Trophoblast cell (in vitro differentiated cells and primary cell): ENCODE data around the gene VAT1. TPM values are rescaled to one million over a fixed set of nuclear protein-coding genes. Genes with fewer than 3 reads are reported as not detected.

ENCODE experiments used
- DNase-seq, 2 donors: peaks; one replicate each; pipeline ENCODE4 v3.0.0-alpha.2; 2016
- H2AFZ ChIP-seq: 2 replicates; pipeline ENCODE4 v1.6.1; 2013; ENCODE audit warnings: low read length, moderate library complexity, mild to moderate bottlenecking; ENCODE audit not compliant: insufficient read depth, poor library complexity
- H2AK5ac ChIP-seq: 2 replicates; pipeline ENCODE4 v1.6.1; 2013; ENCODE audit warnings: mild to moderate bottlenecking, low read length
- H2BK120ac ChIP-seq: 2 replicates; pipeline ENCODE4 v1.6.1; 2013; ENCODE audit warnings: low read length, mild to moderate bottlenecking, moderate library complexity; ENCODE audit not compliant: insufficient read depth, poor library complexity
- H2BK12ac ChIP-seq: 2 replicates; pipeline ENCODE4 v1.6.1; 2013; ENCODE audit warnings: mild to moderate bottlenecking, low read length, moderate library complexity
- H2BK5ac ChIP-seq: 2 replicates; pipeline ENCODE4 v1.6.1; 2013; ENCODE audit warnings: low read length, low read depth, moderate library complexity, mild to moderate bottlenecking; ENCODE audit not compliant: poor library complexity
- H3K14ac ChIP-seq: 2 replicates; pipeline ENCODE4 v1.6.1; 2013; ENCODE audit warnings: mild to moderate bottlenecking, low read length
- H3K18ac ChIP-seq: 2 replicates; pipeline ENCODE4 v1.6.1; 2013; ENCODE audit warnings: mild to moderate bottlenecking, low read length
- H3K23ac ChIP-seq: 2 replicates; pipeline ENCODE4 v1.6.1; 2013; ENCODE audit warnings: low read length
- H3K27ac ChIP-seq: 2 replicates; pipeline ENCODE4 v1.5.1; 2013; ENCODE audit warnings: low read depth, mild to moderate bottlenecking, inconsistent platforms, low read length, moderate library complexity
- H3K27me3 ChIP-seq: 2 replicates; pipeline ENCODE4 v1.6.1; 2013; ENCODE audit warnings: inconsistent platforms, mild to moderate bottlenecking, low read length, moderate library complexity; ENCODE audit not compliant: insufficient read depth
- H3K36me3 ChIP-seq, 2 experiments: 1 replicate in 1 of 2; 2 replicates in 1 of 2; pipeline ENCODE4 v1.6.1; 2013; ENCODE audit warnings: low read length in 2 of 2, mild to moderate bottlenecking in 2 of 2, moderate library complexity in 1 of 2; ENCODE audit not compliant: insufficient read depth in 2 of 2, control insufficient read depth in 1 of 2
- H3K4ac ChIP-seq: 2 replicates; pipeline ENCODE4 v1.6.1; 2013; ENCODE audit warnings: low read depth, mild to moderate bottlenecking, low read length, moderate library complexity
- H3K4me1 ChIP-seq, 2 experiments: 1 replicate in 1 of 2; 2 replicates in 1 of 2; pipeline ENCODE4 v1.6.1; 2013; ENCODE audit warnings: low read length in 2 of 2, mild to moderate bottlenecking in 2 of 2, moderate library complexity in 1 of 2; ENCODE audit not compliant: insufficient read depth in 2 of 2, control insufficient read depth in 1 of 2
- H3K4me2 ChIP-seq: 2 replicates; pipeline ENCODE4 v1.6.1; 2013; ENCODE audit warnings: inconsistent platforms, mild to moderate bottlenecking, low read length, moderate library complexity
- H3K4me3 ChIP-seq: 2 replicates; pipeline ENCODE4 v1.5.1; 2013; ENCODE audit warnings: mild to moderate bottlenecking, low read depth, low read length, inconsistent platforms
- H3K79me1 ChIP-seq: one replicate; pipeline ENCODE4 v1.6.1; 2013; ENCODE audit warnings: low read length
- H3K79me2 ChIP-seq: 2 replicates; pipeline ENCODE4 v1.6.1; 2013; ENCODE audit warnings: low read length, mild to moderate bottlenecking; ENCODE audit not compliant: control insufficient read depth, insufficient read depth, poor library complexity
- H3K9ac ChIP-seq: 2 replicates; pipeline ENCODE4 v1.6.1; 2013; ENCODE audit warnings: mild to moderate bottlenecking, low read length
- H3K9me3 ChIP-seq: 2 replicates; pipeline ENCODE4 v1.6.1; 2013; ENCODE audit warnings: low read depth, mild to moderate bottlenecking, control low read depth, inconsistent platforms, low read length; ENCODE audit not compliant: insufficient read depth
- H4K12ac ChIP-seq: 2 replicates; pipeline ENCODE4 v1.6.1; 2013; ENCODE audit warnings: low read depth, mild to moderate bottlenecking, low read length, moderate library complexity
- H4K8ac ChIP-seq: 2 replicates; pipeline ENCODE4 v1.6.1; 2013; ENCODE audit warnings: low read depth, mild to moderate bottlenecking, low read length, moderate library complexity
- H4K91ac ChIP-seq: one replicate; pipeline ENCODE4 v1.6.1; 2013; ENCODE audit warnings: low read depth, mild to moderate bottlenecking, low read length, moderate library complexity
- WGBS: extraction: QIAGEN DNeasy Blood & Tissue Kit; methylation state at CpG from one replicate; pipeline ENCODE4 v1.1.7; 2013; ENCODE audit warnings: missing lambda C conversion rate; ENCODE audit not compliant: insufficient read length, insufficient coverage; ENCODE audit errors: extremely low coverage; 5-methylcytosine and 5-hydroxymethylcytosine counted together
- polyA plus RNA-seq: library from polyadenylated mRNA; stranded (reverse); fragments of 200-250 nt; gene quantifications from 2 replicates; pipeline ENCODE4 v1.2.3, GENCODE V29; 2013

VAT1 gene
- polyA plus RNA-seq, result 336 and 339 TPM in 2 replicates

- Histone ChIP-seq H3K23ac (peak within 1 kb of the TSS; percentile 82), H3K4me1 (peaks cover 14 to 24% of the 10 kb centered on the region in 2 experiments), H3K4me3 (peak within 1 kb of the TSS; percentile 100), H2BK5ac (peak within 1 kb of the TSS; percentile 76), H2AFZ (peak within 1 kb of the TSS; percentile 73), H4K8ac (peak within 1 kb of the TSS; percentile 81), H2BK12ac (peak within 1 kb of the TSS; percentile 81), H3K14ac (peak within 1 kb of the TSS; percentile 94), H3K79me1 (peaks cover 14% of the 10 kb centered on the region), H4K12ac (peak within 1 kb of the TSS; percentile 55), H3K4ac (peak within 1 kb of the TSS; percentile 94), H3K4me2 (peak within 1 kb of the TSS; percentile 88), H3K18ac (peak within 1 kb of the TSS; percentile 91), H3K9ac (peak within 1 kb of the TSS; percentile 95), H3K27me3 (no peaks in the 10 kb centered on the region), H4K91ac (peak within 1 kb of the TSS; percentile 92), H2AK5ac (peak within 1 kb of the TSS; percentile 69), H2BK120ac (peak within 1 kb of the TSS; percentile 73), H3K9me3 (peaks cover 2% of the 10 kb centered on the region), H3K27ac (peak within 1 kb of the TSS; percentile 81), H3K79me2 (peaks cover 11% of the 10 kb centered on the region), H3K36me3 (peaks cover 12 to 19% of the 10 kb centered on the region in 2 experiments)
- no CpG with 5 or more reads among the region's 80 CpGs for WGBS
- DNase-seq, result peak; percentile 83 to 89
These were observed at the start of gene VAT1 for GRCh38 chr17:43021741-43022512. TSS of gene VAT1 (minus strand) at chr17:43022385. CDS start at chr17:43022322, 63 bp downstream.

DNA sequence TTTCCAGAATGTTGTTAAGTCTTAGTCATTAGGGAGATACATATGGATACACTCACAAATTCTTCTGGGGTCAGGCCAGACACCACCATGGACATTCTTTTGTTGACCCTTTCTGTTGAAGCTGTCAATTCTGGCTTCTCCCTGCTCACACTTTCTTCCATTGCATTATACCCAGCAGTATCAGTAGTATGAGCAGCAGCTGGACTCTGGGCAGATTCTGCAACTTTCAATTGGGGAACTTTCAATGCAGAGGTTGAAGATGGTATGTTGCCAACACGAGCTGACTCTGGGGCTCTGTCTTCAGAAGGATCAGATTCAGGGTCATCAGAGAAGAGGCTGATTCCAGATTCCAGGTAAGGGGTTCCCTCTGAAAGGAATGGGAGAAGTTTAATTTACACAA lies 48.7 kb upstream of the VAT1 start:
- no peak overlapping the region for H3K14ac ChIP-seq
- no peak overlapping the region for H3K4ac ChIP-seq
- no peak overlapping the region for H2AK5ac ChIP-seq
- no peak overlapping the region for H3K18ac ChIP-seq
- DNase-seq, result no peak
- peaks cover 4 to 8% of the 10 kb centered on the region in 2 experiments for H3K36me3 ChIP-seq
- H3K23ac ChIP-seq, result no peak overlapping the region
- H3K27ac ChIP-seq, result no peak overlapping the region
- H2AFZ ChIP-seq, result no peak overlapping the region
- H4K12ac ChIP-seq, result no peak overlapping the region
- no CpG with 5 or more reads among the region's 1 CpG for WGBS
- no peaks in the 10 kb centered on the region for H3K9me3 ChIP-seq
- no peak overlapping the region for H2BK12ac ChIP-seq
- H2BK5ac ChIP-seq, result no peak overlapping the region
- no peaks in the 10 kb centered on the region for H3K4me1 ChIP-seq
- no peak overlapping the region for H2BK120ac ChIP-seq
- no peak overlapping the region for H3K4me2 ChIP-seq
- no peak overlapping the region for H3K9ac ChIP-seq
- no peak overlapping the region for H4K8ac ChIP-seq
- no peak overlapping the region for H4K91ac ChIP-seq
- H3K4me3 ChIP-seq, result no peak overlapping the region
- no peaks in the 10 kb centered on the region for H3K79me1 ChIP-seq
- H3K27me3 ChIP-seq, result no peaks in the 10 kb centered on the region
- H3K79me2 ChIP-seq, result no peaks in the 10 kb centered on the region

DNA sequence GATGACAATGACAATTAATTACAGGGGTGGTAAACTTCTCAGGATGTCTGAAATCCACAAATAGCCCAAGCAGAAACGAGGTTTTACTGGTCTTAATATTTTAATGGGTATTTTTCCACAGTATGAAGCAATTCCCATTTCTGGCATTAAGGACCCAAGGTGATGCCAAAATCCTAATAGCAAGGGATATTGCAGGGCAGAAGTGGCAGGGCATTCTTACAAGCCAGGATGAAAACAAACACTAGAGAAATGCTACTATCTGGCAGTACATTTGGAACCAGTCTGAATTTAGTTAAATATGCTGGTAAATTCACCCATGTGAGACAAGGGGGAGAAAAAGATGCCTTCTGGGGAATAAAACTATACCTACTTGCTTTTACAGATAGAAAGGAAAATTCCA lies 48.1 kb upstream of the VAT1 start:
- Histone ChIP-seq H3K79me1 (no peaks in the 10 kb centered on the region), H2AK5ac (no peak overlapping the region), H3K9ac (no peak overlapping the region), H3K4me3 (no peak overlapping the region), H2BK12ac (no peak overlapping the region), H3K27ac (no peak overlapping the region), H2AFZ (no peak overlapping the region), H3K9me3 (no peaks in the 10 kb centered on the region), H3K27me3 (no peaks in the 10 kb centered on the region), H4K12ac (no peak overlapping the region), H3K18ac (no peak overlapping the region), H3K23ac (no peak overlapping the region), H3K14ac (no peak overlapping the region), H2BK120ac (no peak overlapping the region), H3K4me1 (no peaks in the 10 kb centered on the region), H3K4me2 (no peak overlapping the region), H3K36me3 (peaks cover 4 to 6% of the 10 kb centered on the region in 2 experiments), H4K91ac (no peak overlapping the region), H4K8ac (no peak overlapping the region), H3K4ac (no peak overlapping the region), H3K79me2 (no peaks in the 10 kb centered on the region), H2BK5ac (no peak overlapping the region)
- no CpG with 5 or more reads among the region's 1 CpG for WGBS
- no peak for DNase-seq

- Histone ChIP-seq H3K27ac (no peak overlapping the region), H3K14ac (no peak overlapping the region), H3K79me2 (no peaks in the 10 kb centered on the region), H2AK5ac (no peak overlapping the region), H3K79me1 (no peaks in the 10 kb centered on the region), H3K4me1 (no peaks in the 10 kb centered on the region), H4K8ac (no peak overlapping the region), H2BK12ac (no peak overlapping the region), H4K12ac (no peak overlapping the region), H3K23ac (no peak overlapping the region), H3K4me2 (no peak overlapping the region), H3K18ac (no peak overlapping the region), H3K27me3 (no peaks in the 10 kb centered on the region), H3K4ac (no peak overlapping the region), H3K9ac (no peak overlapping the region), H2BK120ac (no peak overlapping the region), H3K36me3 (peaks cover 4 to 6% of the 10 kb centered on the region in 2 experiments), H2AFZ (no peak overlapping the region), H3K9me3 (no peaks in the 10 kb centered on the region), H4K91ac (no peak overlapping the region), H2BK5ac (no peak overlapping the region), H3K4me3 (no peak overlapping the region)
- WGBS, result no CpG with 5 or more reads among the region's 3 CpGs
- no peak for DNase-seq
These were observed 47.2 kb upstream of the VAT1 start for GRCh38 chr17:43069368-43069898.
